H9 (cell line): ENCODE data around the gene SNX4. TPM values are rescaled to one million over a fixed set of nuclear protein-coding genes. Genes with fewer than 3 reads are reported as not detected.

Experiments
- DNase-seq: peaks from one replicate; pipeline ENCODE4 v3.0.0-alpha.2; 2017
- H2AFZ ChIP-seq: one replicate; pipeline ENCODE4 v1.6.1; 2013; ENCODE audit warnings: mild to moderate bottlenecking, low read length, control low read depth, moderate library complexity
- H2AK5ac ChIP-seq: 2 replicates; pipeline ENCODE4 v1.6.1; 2013; ENCODE audit warnings: low read length, control low read depth, mixed read lengths; ENCODE audit not compliant: insufficient read length
- H2BK120ac ChIP-seq: one replicate; pipeline ENCODE4 v1.6.1; 2013; ENCODE audit warnings: low read depth, mild to moderate bottlenecking, low read length, control low read depth, inconsistent platforms; ENCODE audit not compliant: poor library complexity, severe bottlenecking
- H2BK12ac ChIP-seq: 2 replicates; pipeline ENCODE4 v1.6.1; 2013; ENCODE audit warnings: low read length, control low read depth, mixed read lengths, low read depth; ENCODE audit not compliant: insufficient read length
- H2BK15ac ChIP-seq: 2 replicates; pipeline ENCODE4 v1.6.1; 2013; ENCODE audit warnings: low read depth, low read length, control low read depth
- H2BK20ac ChIP-seq: one replicate; pipeline ENCODE4 v1.6.1; 2013; ENCODE audit warnings: low read depth, mild to moderate bottlenecking, low read length, control low read depth, inconsistent platforms; ENCODE audit not compliant: poor library complexity, severe bottlenecking
- H2BK5ac ChIP-seq: 2 replicates; pipeline ENCODE4 v1.6.1; 2013; ENCODE audit warnings: low read length, control low read depth, mixed read lengths; ENCODE audit not compliant: insufficient read length
- H3K14ac ChIP-seq: 2 replicates; pipeline ENCODE4 v1.6.1; 2013; ENCODE audit warnings: low read length, control low read depth; ENCODE audit not compliant: insufficient read depth
- H3K18ac ChIP-seq: 2 replicates; pipeline ENCODE4 v1.6.1; 2013; ENCODE audit warnings: low read depth, mild to moderate bottlenecking, mixed read lengths, low read length, control low read depth; ENCODE audit not compliant: insufficient read length
- H3K23ac ChIP-seq: 2 replicates; pipeline ENCODE4 v1.6.1; 2013; ENCODE audit warnings: low read length, control low read depth, mixed read lengths, low read depth; ENCODE audit not compliant: insufficient read length
- H3K23me2 ChIP-seq: 2 replicates; pipeline ENCODE4 v1.6.1; 2013; ENCODE audit warnings: low read depth, mild to moderate bottlenecking, mixed read lengths, low read length, control low read depth; ENCODE audit not compliant: insufficient read length, poor library complexity, severe bottlenecking
- H3K27ac ChIP-seq: 2 replicates; pipeline ENCODE4 v1.5.1; 2013; ENCODE audit warnings: low read length, control low read depth, mixed read lengths, low read depth; ENCODE audit not compliant: insufficient read length
- H3K27me3 ChIP-seq: 2 replicates; pipeline ENCODE4 v1.6.1; 2013; ENCODE audit warnings: low read length, control low read depth, inconsistent platforms; ENCODE audit not compliant: insufficient read depth
- H3K4ac ChIP-seq: 2 replicates; pipeline ENCODE4 v1.6.1; 2013; ENCODE audit warnings: low read depth, mild to moderate bottlenecking, control low read depth, inconsistent platforms, low read length, moderate library complexity
- H3K4me1 ChIP-seq: 2 replicates; pipeline ENCODE4 v1.6.1; 2013; ENCODE audit warnings: low read length, control low read depth, inconsistent platforms; ENCODE audit not compliant: insufficient read depth
- H3K4me2 ChIP-seq: 2 replicates; pipeline ENCODE4 v1.6.1; 2013; ENCODE audit warnings: low read length, control low read depth, mixed read lengths; ENCODE audit not compliant: insufficient read length, insufficient read depth
- H3K56ac ChIP-seq: 2 replicates; pipeline ENCODE4 v1.6.1; 2013; ENCODE audit warnings: low read depth, mild to moderate bottlenecking, mixed read lengths, low read length, control low read depth; ENCODE audit not compliant: insufficient read length
- H3K79me1 ChIP-seq: 2 replicates; pipeline ENCODE4 v1.6.1; 2013; ENCODE audit warnings: low read depth, mild to moderate bottlenecking, moderate library complexity, low read length, control low read depth, inconsistent platforms; ENCODE audit not compliant: insufficient read depth, poor library complexity, severe bottlenecking
- H3K79me2 ChIP-seq: 2 replicates; pipeline ENCODE4 v1.6.1; 2013; ENCODE audit warnings: low read length, control low read depth, inconsistent platforms; ENCODE audit not compliant: insufficient read depth
- H3K9ac ChIP-seq: 2 replicates; pipeline ENCODE4 v1.6.1; 2013; ENCODE audit warnings: low read length, control low read depth, mixed read lengths; ENCODE audit not compliant: insufficient read length; ENCODE audit errors: extremely low read depth
- H3K9me3 ChIP-seq: one replicate; pipeline ENCODE4 v1.6.1; 2013; ENCODE audit warnings: low read depth, low read length, inconsistent platforms; ENCODE audit not compliant: control insufficient read depth
- H3T11ph ChIP-seq: one replicate; pipeline ENCODE4 v1.6.1; 2013; ENCODE audit warnings: mild to moderate bottlenecking, low read length, control low read depth, inconsistent platforms
- H4K20me1 ChIP-seq: one replicate; pipeline ENCODE4 v1.6.1; 2013; ENCODE audit not compliant: control insufficient read depth, insufficient read length, insufficient read depth
- H4K5ac ChIP-seq: 2 replicates; pipeline ENCODE4 v1.6.1; 2013; ENCODE audit warnings: low read depth, mild to moderate bottlenecking, mixed read lengths, low read length, control low read depth; ENCODE audit not compliant: insufficient read length
- H4K8ac ChIP-seq: replicated peaks from 2 replicates; pipeline ENCODE4 v1.6.1; 2013; ENCODE audit warnings: low read length, control low read depth, mixed read lengths, low read depth; ENCODE audit not compliant: insufficient read length
- H4K91ac ChIP-seq: 2 replicates; pipeline ENCODE4 v1.6.1; 2013; ENCODE audit warnings: low read depth, mild to moderate bottlenecking, moderate library complexity, mixed read lengths, low read length, control low read depth; ENCODE audit not compliant: insufficient read length
- H3K27ac Mint-ChIP-seq, 3 experiments: 2 replicates in 2 of 3; 3 replicates in 1 of 3; pipeline ENCODE4 v1.8.0; 2020 to 2021; ENCODE audit warnings: mixed read lengths in 3 of 3, mild to moderate bottlenecking in 1 of 3, moderate library complexity in 1 of 3
- H3K27me3 Mint-ChIP-seq: 2 replicates; pipeline ENCODE4 v1.8.0; 2021; ENCODE audit warnings: low read depth, mild to moderate bottlenecking, moderate library complexity, mixed read lengths
- H3K36me3 Mint-ChIP-seq, 3 experiments: 2 replicates in 2 of 3; 3 replicates in 1 of 3; pipeline ENCODE4 v1.8.0; 2020 to 2021; ENCODE audit warnings: low read depth in 3 of 3, mixed read lengths in 3 of 3; ENCODE audit not compliant: insufficient read depth in 1 of 3
- H3K4me1 Mint-ChIP-seq, 2 experiments: 2 replicates each; pipeline ENCODE4 v1.8.0; 2020; ENCODE audit warnings: mixed read lengths in 2 of 2
- H3K4me3 Mint-ChIP-seq, 2 experiments: 2 replicates in 1 of 2; 3 replicates in 1 of 2; pipeline ENCODE4 v1.8.0; 2020 to 2021; ENCODE audit warnings: mild to moderate bottlenecking in 2 of 2, mixed read lengths in 2 of 2, moderate library complexity in 1 of 2
- H3K9me3 Mint-ChIP-seq, 2 experiments: 2 replicates in 1 of 2; 3 replicates in 1 of 2; pipeline ENCODE4 v1.8.0; 2020; ENCODE audit warnings: mild to moderate bottlenecking in 2 of 2, mixed read lengths in 2 of 2, moderate library complexity in 1 of 2
- CTCF ChIP-seq: fragments of 200-600 bp; sonication (generic); conservative IDR thresholded peaks from 3 replicates; pipeline ENCODE4 v1.8.0; 2021; ENCODE audit warnings: antibody characterized with exemption, mild to moderate bottlenecking
- WGBS: extraction: QIAGEN DNeasy Blood & Tissue Kit; methylation state at CpG from one replicate; pipeline ENCODE4 v1.1.7; 2013; ENCODE audit warnings: missing lambda C conversion rate, low lambda C conversion rate, mixed read lengths; ENCODE audit not compliant: insufficient read length; ENCODE audit errors: extremely low coverage; 5-methylcytosine and 5-hydroxymethylcytosine counted together
- total RNA-seq: library from RNA; stranded (reverse); gene quantifications from 2 replicates; pipeline ENCODE4 v1.2.1, GENCODE V29; 2021

SNX4 gene
- total RNA-seq, 1 experiment from 2014 or later = 29.5 TPM

GRCh38 chr3:125512135-125512920 lies 7.7 kb downstream of the SNX4 start:
- Mint-ChIP-seq H3K4me3 (no peak overlapping the region), H3K9me3 (no peaks in the 10 kb centered on the region), H3K4me1 (no peaks in the 10 kb centered on the region), H3K27me3 (no peaks in the 10 kb centered on the region), H3K27ac (no peak overlapping the region), H3K36me3 (peaks cover 8 to 33% (median 30%) of the 10 kb centered on the region in 3 experiments; a peak in 6 of 7 replicates)
- H3K9me3 ChIP-seq = no peaks in the 10 kb centered on the region
- H3K18ac ChIP-seq = no peak overlapping the region
- no peaks in the 10 kb centered on the region for H3K23me2 ChIP-seq
- H2BK5ac ChIP-seq = no peak overlapping the region
- H3K14ac ChIP-seq = no peak overlapping the region
- no peak for TF ChIP-seq CTCF
- no peak overlapping the region for H3T11ph ChIP-seq
- no peak overlapping the region for H4K91ac ChIP-seq
- H3K79me2 ChIP-seq = no peaks in the 10 kb centered on the region
- no peak overlapping the region for H2BK15ac ChIP-seq
- no peak overlapping the region for H3K23ac ChIP-seq
- no peak overlapping the region for H4K8ac ChIP-seq
- no peak overlapping the region for H3K27ac ChIP-seq
- H2AK5ac ChIP-seq = no peak overlapping the region
- no peak overlapping the region for H2AFZ ChIP-seq
- H2BK20ac ChIP-seq = no peak overlapping the region
- WGBS = no CpG with 5 or more reads among the region's 4 CpGs
- no peak for DNase-seq
- H3K79me1 ChIP-seq = peaks cover 5% of the 10 kb centered on the region
- H3K4me2 ChIP-seq = no peak overlapping the region
- no peaks in the 10 kb centered on the region for H4K20me1 ChIP-seq
- H2BK120ac ChIP-seq = no peak overlapping the region
- H3K56ac ChIP-seq = no peak overlapping the region
- H4K5ac ChIP-seq = no peak overlapping the region
- no peak overlapping the region for H3K9ac ChIP-seq
- no peaks in the 10 kb centered on the region for H3K27me3 ChIP-seq
- no peaks in the 10 kb centered on the region for H3K4me1 ChIP-seq
- no peak overlapping the region for H2BK12ac ChIP-seq
- no peak overlapping the region for H3K4ac ChIP-seq
